NCI-H345 (cell line): ENCODE data around the gene SLC10A1.
"Not testable (repeated sequence)": the region's sequence is repeated elsewhere in the genome, so short reads cannot be mapped to it uniquely, and the experiment has no call there.

Source experiments
- DNase-seq: peaks from one replicate; lab custom pipeline; 2025; lab: John Stamatoyannopoulos, UW

Gene SLC10A1

GRCh38 chr14:69769623-69770022, 27.4 kb downstream of the SLC10A1 start:
- DNase-seq: no peak

DNA sequence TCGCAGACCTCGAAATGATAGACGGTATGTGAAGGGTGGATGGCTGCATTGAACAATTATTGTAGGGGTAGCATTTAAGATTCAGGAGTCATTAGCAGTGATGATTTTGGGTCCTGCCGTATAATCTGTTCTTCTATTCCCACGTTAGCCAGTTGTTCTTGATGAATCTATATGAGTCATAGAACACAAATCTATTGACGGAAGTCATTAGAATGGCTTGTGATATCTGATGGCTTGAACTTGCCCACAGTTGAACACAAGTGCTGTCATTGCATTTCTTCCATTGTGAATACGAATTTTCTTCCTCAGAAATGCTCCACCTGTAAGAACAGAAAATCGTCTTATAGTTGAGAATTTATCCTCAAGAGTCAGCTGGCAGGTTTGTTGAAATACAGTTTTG, 28.2 kb downstream of the SLC10A1 start:
- DNase-seq: no peak

GRCh38 chr14:69767369-69767999, 29.6 kb downstream of the SLC10A1 start:
- DNase-seq: peak; percentile 97

GRCh38 chr14:69766984-69767368, 30.1 kb downstream of the SLC10A1 start, which contains the start of gene SRSF5:
Gene SRSF5 (plus strand): TSS chr14:69767142. CDS start chr14:69768157, 1,015 bp downstream.
- peak; percentile 97 for DNase-seq

DNA sequence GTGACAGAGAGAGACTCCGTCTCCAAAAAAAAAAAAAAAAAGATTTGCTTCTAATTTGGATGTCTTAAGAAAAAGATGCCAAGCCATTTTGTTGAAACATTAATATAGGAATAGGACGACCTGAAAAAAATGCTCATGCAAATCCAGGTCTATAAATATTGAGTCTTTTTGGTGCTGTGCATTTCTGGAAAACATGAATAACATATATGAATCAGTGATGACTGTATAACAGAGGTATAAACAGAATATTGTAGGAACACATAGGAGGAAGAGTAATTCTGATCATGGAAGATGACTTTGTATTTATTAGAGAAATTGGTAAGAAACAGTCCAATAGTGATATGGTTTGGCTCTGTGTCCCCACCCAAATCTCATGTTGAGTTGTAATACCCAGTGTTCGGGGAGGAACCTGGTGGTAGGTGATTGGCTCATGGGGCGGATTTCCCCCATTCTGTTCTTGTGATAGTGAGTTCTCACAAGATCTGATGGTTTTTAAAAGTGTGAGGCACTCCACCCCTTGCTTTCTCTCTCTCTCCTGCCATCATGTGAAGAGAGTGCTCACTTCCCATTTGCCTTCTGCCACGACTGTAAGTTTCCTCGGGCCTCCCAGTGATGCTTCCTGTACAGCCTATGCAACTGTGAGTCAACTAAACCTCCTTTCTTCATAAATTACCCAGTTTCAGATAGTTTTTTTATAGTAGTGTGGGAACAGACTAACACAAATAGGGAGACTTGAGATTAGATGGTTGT, 33.1 kb downstream of the SLC10A1 start:
- no peak for DNase-seq

GRCh38 chr14:69760810-69761209, 36.2 kb downstream of the SLC10A1 start:
- no peak for DNase-seq

- DNase-seq: no peak
These were observed 40.7 kb downstream of the SLC10A1 start for GRCh38 chr14:69756298-69756697.

- no peak for DNase-seq
These were observed 41.3 kb downstream of the SLC10A1 start for GRCh38 chr14:69755784-69756183.

- DNase-seq: no peak
These were observed 41.7 kb downstream of the SLC10A1 start for GRCh38 chr14:69755296-69755695.

GRCh38 chr14:69754487-69754886, 42.6 kb downstream of the SLC10A1 start:
- DNase-seq: no peak

GRCh38 chr14:69753860-69754259, 43.2 kb downstream of the SLC10A1 start:
- no peak for DNase-seq

- peak; percentile 9 for DNase-seq
These were observed 44.3 kb downstream of the SLC10A1 start for GRCh38 chr14:69752773-69753172.

GRCh38 chr14:69750495-69750894, 46.5 kb downstream of the SLC10A1 start:
- DNase-seq: no peak

GRCh38 chr14:69749956-69750355, 47.1 kb downstream of the SLC10A1 start:
- no peak for DNase-seq

GRCh38 chr14:69741055-69741454, 56.0 kb downstream of the SLC10A1 start:
- no peak for DNase-seq

DNA sequence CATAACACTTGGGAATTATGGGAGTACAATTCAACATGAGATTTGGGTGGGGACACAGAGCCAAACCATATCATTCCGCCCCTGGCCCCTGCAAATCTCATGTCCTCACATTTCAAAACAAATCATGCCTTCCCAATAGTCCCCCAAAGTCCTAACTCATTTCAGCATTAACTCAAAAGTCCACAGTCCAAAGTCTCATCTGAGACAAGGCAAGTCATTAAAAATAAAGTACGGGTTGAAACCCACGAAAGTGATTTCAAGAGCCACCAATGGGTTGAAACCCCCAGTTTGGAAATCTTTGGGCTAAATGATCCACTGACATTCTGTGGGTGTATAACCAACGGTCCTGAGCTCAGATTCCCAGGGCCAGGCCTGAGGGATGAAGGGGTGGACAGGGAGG, 60.6 kb downstream of the SLC10A1 start:
- not testable (repeated sequence) for DNase-seq

DNA sequence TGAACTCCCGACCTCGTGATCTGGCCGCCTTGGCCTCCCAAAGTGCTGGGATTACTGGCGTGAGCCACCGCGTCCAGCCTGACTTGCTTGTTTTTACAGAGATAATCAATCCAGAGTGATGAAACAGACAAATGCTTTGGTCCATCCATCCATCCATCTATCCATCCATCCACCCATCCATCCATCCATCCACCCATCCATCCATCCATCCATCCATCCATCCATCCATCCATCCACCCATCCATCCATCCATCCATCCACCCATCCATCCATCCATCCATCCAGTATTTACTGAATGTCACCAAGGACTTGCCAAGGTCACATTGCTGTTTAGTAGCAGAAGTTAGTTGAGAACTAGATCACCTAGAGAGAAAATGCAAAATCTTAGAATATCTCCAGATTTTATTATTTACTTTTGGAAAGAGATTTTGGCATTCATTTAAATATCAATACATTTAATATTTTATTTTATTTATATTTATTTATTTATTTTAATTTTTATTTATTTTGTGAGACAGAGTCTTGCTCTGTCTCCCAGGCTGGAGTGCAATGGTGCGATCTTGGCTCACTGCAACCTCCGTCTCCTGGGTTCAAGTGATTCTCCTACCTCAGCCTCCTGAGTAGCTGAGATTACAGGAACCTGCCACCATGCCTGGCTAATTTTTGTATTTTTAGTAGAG, 65.0 kb downstream of the SLC10A1 start:
- DNase-seq: not testable (repeated sequence)

GRCh38 chr14:69727860-69728259, 69.2 kb downstream of the SLC10A1 start:
- DNase-seq: no peak

GRCh38 chr14:69726761-69727511, 70.1 kb downstream of the SLC10A1 start:
- DNase-seq: peak; percentile 66
